Stimulated activated CD8-positive, alpha-beta memory T cell treated with anti-CD3 and anti-CD28 coated beads, Interleukin-7, amount 100 ng/mL, for 1 hour (primary cell): ENCODE data around the gene PDE6B.
"Not testable (repeated sequence)": the region's sequence is repeated elsewhere in the genome, so short reads cannot be mapped to it uniquely, and the experiment has no call there.

ENCODE experiments used
- DNase-seq, 2 donors: peaks; one replicate each; pipeline ENCODE4 v3.0.0-alpha.2; 2020; ENCODE audit warnings: low read depth in 2 of 2

Gene PDE6B

GRCh38 chr4:656436-657337 lies 31.3 kb downstream of the PDE6B start:
- DNase-seq = no peak

- DNase-seq = no peak
Observed at GRCh38 chr4:657338-657833, 32.0 kb downstream of the PDE6B start.

- no peak for DNase-seq
Observed at GRCh38 chr4:657834-658667, 32.7 kb downstream of the PDE6B start.

DNA sequence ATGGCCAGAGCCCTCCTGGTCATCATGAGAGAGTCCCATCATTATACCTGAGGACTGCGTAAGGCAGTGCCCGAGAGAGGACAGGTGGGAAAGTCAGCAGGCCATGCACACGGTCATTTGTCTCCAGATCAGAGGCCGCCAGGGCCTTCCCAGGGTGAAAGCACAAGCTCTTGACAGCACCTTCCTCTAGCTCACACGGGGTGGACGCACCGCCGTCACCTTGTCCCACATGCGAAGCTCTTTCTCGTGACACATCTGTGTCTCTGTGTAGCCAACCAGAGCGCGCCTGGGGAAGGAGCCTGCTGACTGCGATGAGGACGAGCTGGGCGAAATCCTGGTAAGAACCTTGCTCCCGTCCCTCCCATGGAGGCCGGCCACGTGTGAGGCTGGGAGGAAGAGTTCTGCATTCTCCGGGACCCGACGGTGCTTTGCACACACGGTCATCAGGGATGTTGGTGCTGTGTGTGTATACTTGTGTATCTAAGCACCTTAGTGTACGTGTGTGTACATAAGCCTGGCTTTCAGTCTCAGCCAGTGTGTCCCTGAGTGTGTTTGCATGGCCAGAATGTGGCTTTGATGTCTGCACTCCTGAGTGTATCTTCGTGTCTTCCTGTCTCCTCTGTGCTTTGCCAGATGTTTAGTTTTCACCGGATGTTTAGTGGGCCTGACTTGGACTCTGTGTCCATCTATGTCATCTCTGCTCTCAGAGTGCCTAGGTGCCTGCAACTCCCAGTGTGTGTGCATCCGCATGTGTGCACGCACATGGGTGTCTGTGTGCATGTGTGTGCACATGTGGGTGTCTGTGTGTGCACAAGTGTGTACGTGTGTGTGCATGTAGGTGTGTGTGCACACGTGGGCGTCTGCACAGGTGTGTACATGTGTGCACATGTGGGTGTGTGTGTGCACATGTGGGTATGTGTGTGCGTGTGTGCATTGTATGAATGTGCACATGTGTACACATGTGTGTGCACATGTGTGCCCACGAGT lies 33.6 kb downstream of the PDE6B start:
- no peak for DNase-seq

DNA sequence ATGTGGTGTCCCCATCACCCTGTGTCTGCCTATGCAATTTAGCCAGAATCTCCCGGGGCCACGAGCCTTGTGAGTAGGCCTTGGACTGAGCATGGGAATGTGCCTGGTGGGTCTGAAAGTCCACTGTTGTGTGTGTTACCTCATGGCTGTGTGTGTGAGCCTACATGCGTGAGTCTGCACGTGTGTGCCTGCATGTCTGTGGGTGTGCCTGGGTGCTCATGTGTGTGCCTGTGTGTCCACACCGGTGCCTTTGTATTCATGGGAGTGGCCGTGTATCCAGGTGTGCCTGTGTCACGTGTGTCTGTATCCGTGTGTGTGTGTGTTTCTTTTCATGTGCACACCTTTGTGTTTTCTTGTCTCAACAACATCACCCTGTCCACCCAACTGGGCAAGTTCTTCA lies 34.5 kb downstream of the PDE6B start:
- DNase-seq = no peak

- no peak for DNase-seq
Observed at GRCh38 chr4:660401-660800, 35.0 kb downstream of the PDE6B start.

DNA sequence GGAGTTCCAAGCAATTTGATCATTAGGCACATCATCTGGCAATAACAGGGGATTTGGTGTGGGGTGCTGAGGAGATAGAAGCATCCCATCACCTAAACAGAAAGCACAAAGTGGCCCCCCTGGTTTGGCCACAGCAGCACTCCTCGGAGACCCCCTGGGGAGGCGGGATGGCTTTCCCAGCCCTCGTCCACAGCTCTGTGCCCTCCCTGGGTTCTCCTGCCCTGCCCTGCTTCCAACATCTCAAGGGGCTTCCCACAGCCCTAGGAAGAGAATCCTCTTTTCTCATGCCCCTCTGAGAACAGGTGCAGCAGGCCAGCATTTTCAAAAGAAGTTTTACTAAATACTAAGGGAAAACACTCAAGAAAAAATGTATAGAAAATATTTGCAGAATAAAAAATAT lies 35.9 kb downstream of the PDE6B start:
- no peak for DNase-seq

DNA sequence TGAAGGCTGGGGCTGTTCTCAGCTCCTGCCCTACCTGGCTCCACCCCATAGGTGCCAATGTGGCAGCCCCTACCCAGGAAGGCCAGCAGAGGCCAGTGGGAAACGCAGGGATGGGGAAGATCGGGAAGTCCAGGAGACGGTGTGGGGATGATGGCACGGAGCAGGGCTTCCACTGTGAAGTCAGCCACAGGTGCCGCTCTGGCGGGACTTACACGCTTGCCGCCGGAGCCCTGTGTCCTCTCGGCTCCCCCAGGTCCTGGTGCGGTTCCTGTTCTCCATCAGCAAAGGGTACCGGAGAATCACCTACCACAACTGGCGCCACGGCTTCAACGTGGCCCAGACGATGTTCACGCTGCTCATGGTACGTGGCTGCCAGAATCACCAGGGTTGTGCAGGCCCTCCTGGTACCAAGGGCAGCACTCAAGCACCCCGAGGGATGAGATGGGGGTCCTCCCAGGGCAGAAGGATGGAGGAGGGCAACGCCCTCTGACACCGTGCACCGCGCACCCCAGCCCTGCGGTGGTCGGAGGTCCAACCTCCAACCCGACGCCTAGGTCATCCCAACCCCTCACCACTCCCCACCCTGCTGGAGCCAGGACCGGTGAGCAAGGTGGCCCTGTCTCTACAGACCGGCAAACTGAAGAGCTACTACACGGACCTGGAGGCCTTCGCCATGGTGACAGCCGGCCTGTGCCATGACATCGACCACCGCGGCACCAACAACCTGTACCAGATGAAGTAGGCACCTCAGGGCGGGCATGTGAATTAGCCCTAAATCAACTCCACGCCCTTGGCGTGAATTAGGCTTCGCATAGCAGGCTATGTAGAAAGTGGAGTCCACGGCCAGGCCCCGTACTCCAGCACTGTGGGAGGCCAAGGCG lies 36.7 kb downstream of the PDE6B start:
- no peak for DNase-seq

DNA sequence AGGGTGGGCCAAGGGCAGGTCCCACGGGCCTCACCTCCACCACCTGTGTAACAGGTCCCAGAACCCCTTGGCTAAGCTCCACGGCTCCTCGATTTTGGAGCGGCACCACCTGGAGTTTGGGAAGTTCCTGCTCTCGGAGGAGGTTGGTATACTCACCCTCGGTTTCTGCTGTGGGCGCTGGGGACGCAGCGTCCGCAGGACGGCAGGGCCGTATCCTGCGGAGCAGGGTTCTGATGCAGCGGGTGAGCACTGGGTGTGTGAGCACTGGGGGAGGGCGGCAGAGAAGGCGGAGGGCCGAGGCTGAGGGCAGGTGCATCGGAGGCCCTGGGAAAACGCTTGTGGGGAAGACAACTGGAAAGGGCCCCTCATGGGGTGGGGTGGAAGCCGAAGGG lies 37.7 kb downstream of the PDE6B start:
- DNase-seq = no peak

GRCh38 chr4:663438-664428 lies 38.4 kb downstream of the PDE6B start:
- peak; percentile 55 to 60 for DNase-seq

- DNase-seq = no peak
Observed at GRCh38 chr4:664713-665231, 39.4 kb downstream of the PDE6B start.

DNA sequence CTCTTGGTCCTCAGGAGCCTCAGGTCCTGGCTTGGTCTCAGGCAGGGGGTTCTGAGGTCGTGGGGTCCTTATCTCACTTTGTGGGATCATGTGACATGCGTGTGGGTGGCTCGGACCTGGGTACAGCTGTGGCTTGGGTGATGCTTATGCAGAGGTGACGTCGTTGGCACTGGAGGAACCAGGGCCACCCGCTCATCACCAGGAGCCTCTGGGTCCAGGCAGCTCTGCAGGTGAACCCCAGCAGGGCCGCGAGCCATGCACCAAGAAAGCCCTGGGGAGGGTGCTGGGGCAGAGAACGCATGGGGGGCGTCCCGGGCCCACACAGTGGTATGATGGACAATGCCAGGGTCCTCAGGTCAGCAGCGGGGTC lies 40.0 kb downstream of the PDE6B start:
- no peak for DNase-seq

DNA sequence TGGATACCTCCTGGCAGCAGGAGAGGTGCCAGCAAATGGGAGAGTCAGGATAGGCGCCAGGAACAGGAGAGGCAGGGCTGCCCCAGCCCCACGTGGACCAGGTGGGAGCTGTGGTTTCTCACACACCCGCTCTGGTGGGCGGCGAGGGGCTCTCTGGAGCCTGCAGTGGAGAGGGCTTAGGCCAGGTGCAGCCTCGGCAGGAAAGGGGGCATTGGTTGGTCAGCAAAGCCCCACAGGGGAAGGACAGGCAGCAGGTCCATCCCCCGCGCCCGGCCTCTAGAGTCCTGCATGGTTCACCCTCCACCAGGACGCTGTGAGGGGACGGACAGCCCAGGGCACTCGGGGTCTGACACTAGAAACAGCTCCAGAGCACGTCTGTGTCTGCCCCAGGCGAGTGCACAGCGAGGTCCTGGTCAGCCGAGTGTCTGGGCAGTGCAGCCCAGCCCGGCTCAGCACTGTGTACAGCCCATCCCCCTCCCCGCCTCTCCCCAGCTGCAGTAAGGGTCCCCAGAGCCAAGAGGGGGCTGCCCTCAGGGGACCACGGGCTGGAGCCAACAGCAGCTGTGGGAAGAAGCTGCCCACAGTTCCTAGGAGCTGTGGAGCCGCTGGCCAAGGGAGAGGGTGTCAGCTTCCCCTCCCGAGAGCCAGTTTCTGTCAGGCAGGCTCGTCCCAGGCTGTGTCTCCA lies 40.5 kb downstream of the PDE6B start:
- DNase-seq = no peak

- DNase-seq = no peak
Observed at GRCh38 chr4:666436-666810, 41.0 kb downstream of the PDE6B start.

DNA sequence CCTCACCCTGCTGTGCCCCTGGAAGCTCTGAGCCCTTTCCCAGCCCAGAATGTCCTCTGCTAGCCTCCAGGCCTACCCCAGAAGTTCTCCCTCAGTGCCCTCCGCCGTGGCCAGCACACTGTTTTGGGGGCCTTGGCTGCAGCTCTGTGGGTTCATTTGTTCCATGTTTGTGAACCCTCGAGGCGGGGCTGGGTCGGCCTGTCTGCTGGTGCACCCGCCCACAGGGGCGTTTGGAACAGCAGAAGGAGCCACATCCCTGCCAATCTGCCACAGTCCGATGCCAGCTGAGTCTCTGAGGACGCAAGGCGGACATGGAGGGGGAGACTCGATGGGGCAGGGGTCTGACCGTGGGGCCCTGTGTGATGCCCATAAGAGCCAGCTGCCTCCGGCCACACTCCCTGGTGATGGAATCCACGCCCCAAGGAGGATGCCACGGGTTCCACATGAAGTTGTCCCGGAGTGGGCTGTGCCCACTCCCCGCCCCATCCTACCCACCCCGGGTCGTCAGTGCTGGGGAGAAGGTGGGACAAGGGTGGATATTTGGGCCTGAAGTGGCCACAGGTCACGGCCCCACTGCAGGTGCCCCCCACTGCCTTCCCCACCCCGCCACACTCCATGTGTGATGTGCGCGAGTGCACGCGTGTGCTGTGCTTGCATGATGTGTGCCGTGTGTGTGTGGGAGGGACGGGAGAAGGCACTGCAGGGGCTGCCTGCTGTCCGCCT lies 41.6 kb downstream of the PDE6B start:
- no peak for DNase-seq

GRCh38 chr4:667545-667925 lies 42.2 kb downstream of the PDE6B start:
- DNase-seq = no peak

DNA sequence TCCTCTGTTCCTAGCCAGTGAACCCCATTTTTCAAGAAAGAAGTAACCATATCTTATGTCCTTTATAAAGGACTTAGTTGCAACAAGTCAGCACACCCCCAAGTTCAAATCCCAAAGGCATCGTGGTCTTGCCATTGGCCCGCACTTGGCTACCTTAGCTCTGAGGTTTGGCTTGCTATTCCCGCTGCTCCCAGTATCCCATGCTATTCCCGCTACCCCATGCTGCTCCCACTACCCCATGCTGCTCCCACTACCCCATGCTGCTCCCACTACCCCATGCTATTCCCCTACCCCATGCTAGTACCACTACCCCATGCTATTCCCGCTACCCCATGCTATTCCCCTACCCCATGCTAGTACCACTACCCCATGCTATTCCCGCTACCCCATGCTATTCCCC lies 42.8 kb downstream of the PDE6B start:
- not testable (repeated sequence) for DNase-seq
